NT2/D1 (cell line): ENCODE data around the gene ART4.

ENCODE experiments used
- SUZ12 ChIP-seq: IDR thresholded peaks from 2 replicates; pipeline ENCODE4 v1.6.1; 2011; ENCODE audit not compliant: insufficient read length, insufficient read depth; ENCODE audit errors: extremely low read depth
- YY1 ChIP-seq: IDR thresholded peaks from 2 replicates; pipeline ENCODE4 v1.6.1; 2011; ENCODE audit not compliant: insufficient read length, insufficient read depth
- ZNF274 ChIP-seq: IDR thresholded peaks from 2 replicates; pipeline ENCODE4 v1.6.1; 2011; ENCODE audit warnings: mild to moderate bottlenecking, low read depth, low read length

GRCh38 chr12:14878488-14878887 is 35.2 kb upstream of the ART4 start:
- no peak for TF ChIP-seq ZNF274
- no peak for TF ChIP-seq YY1
- no peak for TF ChIP-seq SUZ12
